ENCODE data around the gene MAP10.

DNA sequence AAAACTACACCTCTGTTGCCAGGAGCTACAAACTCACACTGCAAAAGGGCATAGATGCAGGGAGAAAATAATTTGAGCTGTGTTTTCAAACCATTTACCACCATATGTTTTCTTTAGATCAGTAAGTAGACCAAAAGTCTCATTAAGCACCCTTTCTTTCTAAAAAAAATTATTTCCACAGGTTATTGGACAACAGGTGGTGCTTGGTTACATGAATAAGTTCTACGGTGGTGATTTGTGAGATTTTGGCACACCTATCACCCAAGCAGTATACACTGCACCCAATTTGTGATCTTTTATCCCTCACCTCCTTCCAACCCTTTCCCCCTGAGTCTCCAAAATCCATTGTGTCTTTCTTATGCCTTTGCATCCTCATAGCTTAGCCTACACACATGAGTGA lies 21.1 kb downstream of the MAP10 start:
- TF ChIP-seq CTCF (conservative IDR thresholded peaks at IDR 0.05 in 1 of 2, IDR thresholded peaks at IDR 0.05 in 1 of 2; ENCODE audit: low read depth in 1 of 2, low read length in 2 of 2) (no peak), EZH2 (IDR thresholded peaks at IDR 0.05; ENCODE audit: low read length, missing control alignments) (no peak)
